ENCODE data around the gene TAX1BP1.

DNA sequence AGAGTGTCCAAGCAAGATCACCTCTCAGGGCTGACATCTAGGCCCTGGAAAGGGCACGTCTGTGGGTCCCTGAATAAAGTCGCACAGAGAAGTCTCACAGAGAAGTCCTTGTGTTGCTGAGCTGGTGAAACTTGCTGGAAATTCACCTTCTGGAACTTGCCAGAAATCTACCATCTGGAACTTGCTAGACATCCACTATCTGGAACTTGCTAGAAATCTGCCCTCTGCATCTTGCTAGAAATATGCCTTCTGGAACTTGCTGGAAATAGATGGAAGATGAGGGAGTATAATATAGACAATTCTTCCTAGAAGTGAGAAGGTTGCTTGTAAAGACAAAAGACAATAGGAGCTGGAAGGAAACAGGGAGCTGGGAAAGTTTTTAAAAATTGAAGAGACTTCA is 5.4 kb upstream of the TAX1BP1 start:
- TF ChIP-seq POLR2A (IDR thresholded peaks at IDR 0.05; ENCODE audit: low read depth, low read length): no peak
- TF ChIP-seq POLR2AphosphoS5 (IDR thresholded peaks at IDR 0.05; ENCODE audit: low read depth, low read length): no peak

All from GM12891 (cell line).